ENCODE results near the gene DCAF5.

Gene DCAF5

GRCh38 chr14:69131176-69131575 lies 21.7 kb downstream of the DCAF5 start:
- H3K27ac ChIP-seq = no peak overlapping the region
- TF ChIP-seq ZFX (IDR thresholded peaks at IDR 0.05; ENCODE audit: borderline replicate concordance) (no peak), CTCF (IDR thresholded peaks at IDR 0.05) (no peak)

DNA sequence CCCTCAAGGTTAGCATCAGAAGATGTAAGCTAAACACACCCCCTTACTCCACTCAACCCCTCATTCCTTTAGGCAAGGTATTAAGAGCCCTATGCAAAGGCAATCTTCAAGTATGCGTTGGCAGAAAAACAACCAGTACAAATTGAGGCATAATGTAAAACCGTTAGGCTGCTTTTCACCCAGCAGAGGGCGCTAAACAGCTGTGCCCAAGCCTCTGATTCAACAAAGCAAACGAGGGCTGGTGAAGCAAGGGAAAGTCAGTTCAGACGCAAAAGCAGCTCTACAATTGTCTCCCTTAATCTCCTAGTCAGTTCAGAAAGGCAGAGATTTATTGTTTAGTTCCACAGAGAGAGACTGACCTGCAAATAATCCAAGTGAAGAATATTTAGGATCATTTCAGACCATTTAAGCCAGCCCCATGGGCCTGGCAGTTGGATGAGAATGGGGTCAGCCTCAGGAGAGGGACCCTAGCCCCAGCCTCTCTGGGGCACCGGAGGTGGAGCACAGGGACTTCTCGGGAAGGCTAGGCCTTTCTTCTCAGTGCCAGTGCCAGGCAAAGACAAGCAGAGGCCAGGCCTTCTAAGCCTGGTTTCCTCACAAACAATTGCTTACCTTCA lies 23.5 kb downstream of the DCAF5 start:
- H3K27ac ChIP-seq = no peak overlapping the region
- TF ChIP-seq CTCF (IDR thresholded peaks at IDR 0.05) (peak; percentile 99), ZFX (IDR thresholded peaks at IDR 0.05; ENCODE audit: borderline replicate concordance) (no peak)

DNA sequence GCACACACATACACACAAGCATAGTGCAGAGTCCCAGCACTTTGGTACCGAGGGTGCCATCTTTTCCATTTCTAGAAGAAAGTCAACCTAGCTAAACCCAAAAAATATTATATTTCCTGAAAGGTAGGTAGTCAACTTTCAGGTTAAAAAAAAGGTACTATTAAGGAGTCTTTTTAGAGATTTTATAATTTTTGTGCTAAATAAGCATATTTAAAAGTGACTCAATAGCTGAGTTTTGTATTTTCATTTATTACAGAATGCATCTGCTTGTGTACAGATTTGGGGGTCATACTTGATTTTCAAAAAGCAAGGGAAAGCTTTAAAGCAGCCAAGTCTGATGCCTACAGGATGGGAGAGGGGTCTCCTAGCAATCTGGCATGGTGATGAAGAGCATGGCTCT lies 34.6 kb downstream of the DCAF5 start:
- no peak overlapping the region for H3K27ac ChIP-seq
- TF ChIP-seq CTCF (IDR thresholded peaks at IDR 0.05) (no peak), ZFX (IDR thresholded peaks at IDR 0.05; ENCODE audit: borderline replicate concordance) (no peak)

GRCh38 chr14:69117020-69117767 lies 35.7 kb downstream of the DCAF5 start:
- H3K27ac ChIP-seq = no peak overlapping the region
- TF ChIP-seq ZFX (IDR thresholded peaks at IDR 0.05; ENCODE audit: borderline replicate concordance) = no peak
- no peak for TF ChIP-seq CTCF (IDR thresholded peaks at IDR 0.05)

- no peak overlapping the region for H3K27ac ChIP-seq
- no peak for TF ChIP-seq ZFX (IDR thresholded peaks at IDR 0.05; ENCODE audit: borderline replicate concordance)
- no peak for TF ChIP-seq CTCF (IDR thresholded peaks at IDR 0.05)
Observed at GRCh38 chr14:69115407-69116185, 37.3 kb downstream of the DCAF5 start.

GRCh38 chr14:69114763-69115162 lies 38.2 kb downstream of the DCAF5 start:
- TF ChIP-seq CTCF (IDR thresholded peaks at IDR 0.05) (no peak), ZFX (IDR thresholded peaks at IDR 0.05; ENCODE audit: borderline replicate concordance) (no peak)
- H3K27ac ChIP-seq = no peak overlapping the region
